T-helper 2 cell treated with Interferon-gamma antibody and Interleukin-4, amounts not matched to agents 100 ng/mL and 5 ng/mL, for 36 hours (primary cell): ENCODE results near the gene DYRK2. TPM values are rescaled to one million over a fixed set of nuclear protein-coding genes. Genes with fewer than 3 reads are reported as not detected.

Source experiments
- intact Hi-C: fragments of 100-400 bp; cut with micrococcal nuclease; formaldehyde crosslinking; loops from one replicate; pipeline ENCODE4 v1.15.1; 2023
- total RNA-seq: library from RNA; stranded (reverse); gene quantifications from 2 replicates; pipeline ENCODE4 v1.2.3, GENCODE V29; 2022

DYRK2 gene
- total RNA-seq, 1 donor from 2014 or later, result 34.7 TPM

GRCh38 chr12:67698672-67699581 lies 50.4 kb downstream of the DYRK2 start:
- intact Hi-C loops, result loop anchor here (1.0 to 10.0 kb wide), 8 partner anchors 49 to 430 kb away; partner anchors contain the start of gene CAND1

DNA sequence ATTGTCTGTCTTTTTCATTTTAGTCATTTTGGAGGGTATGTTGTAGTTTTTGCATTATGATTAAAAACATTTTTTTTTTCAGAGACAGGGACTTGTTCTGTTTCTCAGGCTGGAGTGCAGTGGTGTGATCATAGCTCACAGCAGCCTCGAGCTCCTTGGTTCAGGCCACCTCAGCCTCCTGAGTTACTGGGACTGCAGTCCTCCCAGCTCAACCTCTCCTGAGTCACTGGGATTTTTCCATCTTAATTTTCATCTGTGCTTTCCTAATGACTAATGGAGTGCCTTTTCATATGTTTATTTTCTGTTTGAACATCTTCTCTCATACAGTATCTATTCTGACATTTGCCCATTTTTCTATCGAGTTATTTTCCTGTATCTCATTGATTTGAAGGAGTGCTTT lies 52.6 kb downstream of the DYRK2 start:
- intact Hi-C loops, result no loop called here

- intact Hi-C loops, result no loop called here
Measured at GRCh38 chr12:67702136-67702535, 53.6 kb downstream of the DYRK2 start.

- intact Hi-C loops, result no loop called here
Measured at GRCh38 chr12:67704071-67704470, 55.5 kb downstream of the DYRK2 start.

DNA sequence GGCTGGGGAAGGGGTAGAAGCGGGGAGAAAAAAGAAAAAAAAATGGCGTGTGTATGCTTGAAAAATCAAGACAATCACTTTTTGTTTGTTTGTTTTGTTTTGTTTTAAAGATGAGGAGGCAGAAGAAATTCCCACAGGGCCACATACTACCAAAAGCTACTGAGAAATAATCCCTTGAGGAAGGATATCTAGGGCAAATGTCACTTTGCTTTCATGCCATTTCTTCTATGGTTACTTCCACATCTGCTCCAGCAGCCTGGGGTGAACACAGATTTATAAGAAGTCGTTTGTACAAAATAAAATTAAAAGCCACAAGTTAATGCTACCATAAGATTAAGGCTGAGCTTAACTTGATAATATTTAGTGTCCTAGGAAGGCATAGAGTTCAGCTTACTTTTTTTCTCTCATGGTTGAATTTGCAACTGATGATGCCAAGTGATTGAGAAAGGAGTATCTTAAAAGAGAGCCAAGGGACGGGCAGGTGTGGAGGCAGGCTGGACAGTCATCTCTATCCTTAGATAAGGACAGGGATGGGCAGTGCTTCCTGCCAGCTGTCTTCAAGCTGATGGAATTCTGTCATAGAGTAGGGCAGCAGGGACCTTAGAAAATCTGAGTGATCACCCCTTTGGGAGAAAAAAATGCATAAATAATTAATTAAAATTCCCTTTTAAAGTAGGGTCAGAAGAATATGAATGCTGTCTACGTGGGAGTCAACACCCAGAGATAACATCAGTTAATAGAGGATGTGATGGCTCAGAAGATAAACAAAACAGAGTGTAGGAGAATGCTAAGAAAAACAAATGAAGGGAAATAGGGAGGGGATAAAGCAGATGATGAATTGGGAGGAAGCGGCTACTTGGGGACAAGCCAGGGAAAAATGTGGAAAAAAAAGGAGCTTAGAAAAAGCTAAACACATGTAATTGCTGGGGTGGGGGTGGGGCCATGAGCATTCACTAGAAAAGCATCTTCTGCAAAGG lies 57.1 kb downstream of the DYRK2 start:
- intact Hi-C loops, result no loop called here

DNA sequence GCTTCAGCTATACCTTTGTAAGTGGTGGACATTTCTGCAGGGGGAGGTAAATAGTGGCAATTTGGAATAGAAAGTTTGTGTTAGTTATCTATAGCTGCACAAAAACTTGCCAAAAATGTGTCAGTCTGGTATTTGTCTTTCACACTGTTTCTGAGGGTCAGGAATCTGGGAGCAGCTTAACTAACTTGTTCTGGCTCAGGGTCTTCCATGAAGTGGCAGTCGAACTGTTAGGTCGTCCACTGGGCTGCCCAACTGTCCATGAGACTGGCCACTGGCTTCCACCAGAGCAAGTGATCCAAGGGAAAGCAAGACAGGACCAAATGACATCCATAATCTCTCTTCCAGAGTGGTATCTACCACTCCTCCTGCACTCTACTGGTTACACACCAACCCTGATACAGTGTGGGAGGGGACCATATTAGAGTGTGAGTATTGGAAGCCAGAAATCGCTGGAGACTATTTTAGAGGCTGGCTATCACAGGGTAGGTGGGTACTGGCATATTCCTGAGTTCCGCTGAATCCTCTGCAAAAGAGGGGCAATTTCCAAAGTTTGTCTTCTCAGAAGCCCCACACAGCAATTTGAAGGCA lies 60.9 kb downstream of the DYRK2 start:
- intact Hi-C loops, result no loop called here

DNA sequence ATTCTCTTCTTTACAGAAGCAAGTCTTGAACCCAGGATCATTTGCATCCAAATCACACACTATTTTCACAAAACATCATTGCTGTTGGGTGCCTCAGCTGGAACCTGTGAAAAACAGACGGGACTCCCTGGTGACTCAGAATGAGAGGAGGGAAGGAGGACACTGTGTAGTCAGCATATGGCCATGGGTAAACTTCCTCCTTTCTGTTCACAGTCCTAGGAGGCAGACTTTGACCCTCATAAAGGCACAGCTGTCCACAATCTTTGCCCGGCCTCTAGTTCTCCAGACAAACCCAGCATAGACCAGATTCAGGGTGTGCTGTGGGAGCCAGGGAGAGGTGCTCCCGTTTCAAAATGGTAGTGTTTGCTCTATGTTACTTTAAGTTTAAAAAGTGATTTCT lies 62.0 kb downstream of the DYRK2 start:
- intact Hi-C loops, result no loop called here

- intact Hi-C loops, result no loop called here
Measured at GRCh38 chr12:67712011-67712410, 63.5 kb downstream of the DYRK2 start.

DNA sequence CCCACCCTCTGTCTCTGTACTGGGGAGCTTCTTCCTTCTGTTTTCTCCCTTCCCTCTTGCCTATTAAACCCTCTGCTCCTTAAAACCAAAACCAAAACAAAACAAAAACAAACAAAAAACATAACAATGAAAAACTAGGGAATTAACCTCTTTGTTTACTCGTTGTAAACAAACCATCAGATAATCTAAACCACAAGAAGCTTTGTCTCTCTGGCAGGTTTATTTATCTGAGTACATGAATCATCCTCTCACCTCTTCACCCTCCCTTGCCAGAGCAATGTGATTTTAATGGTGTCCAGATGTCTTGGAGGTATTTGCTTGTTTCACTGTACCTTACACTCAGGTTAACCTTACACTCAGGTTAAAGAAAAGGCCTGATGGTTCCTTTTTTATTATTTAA lies 66.1 kb downstream of the DYRK2 start:
- intact Hi-C loops, result no loop called here
